ENCODE data around the gene CCL17.
"Not testable (repeated sequence)": the region's sequence is repeated elsewhere in the genome, so short reads cannot be mapped to it uniquely, and the experiment has no call there.

Gene CCL17

GRCh38 chr16:57379579-57379978, 25.0 kb upstream of the CCL17 start:
- DNase-seq: no peak

GRCh38 chr16:57380671-57381462, 23.7 kb upstream of the CCL17 start:
- no peak for DNase-seq

GRCh38 chr16:57381791-57382534, 22.6 kb upstream of the CCL17 start:
- no peak for DNase-seq

- DNase-seq: no peak
These were observed 21.9 kb upstream of the CCL17 start for GRCh38 chr16:57382535-57383275.

- no peak for DNase-seq
These were observed 21.0 kb upstream of the CCL17 start for GRCh38 chr16:57383276-57384247.

- no peak for DNase-seq
These were observed 20.1 kb upstream of the CCL17 start for GRCh38 chr16:57384248-57385070.

GRCh38 chr16:57385083-57385482, 19.5 kb upstream of the CCL17 start:
- no peak for DNase-seq

GRCh38 chr16:57386381-57386951, 18.1 kb upstream of the CCL17 start:
- no peak for DNase-seq

GRCh38 chr16:57387598-57388354, 16.8 kb upstream of the CCL17 start:
- DNase-seq: no peak

- DNase-seq: no peak
These were observed 16.0 kb upstream of the CCL17 start for GRCh38 chr16:57388359-57389086.

GRCh38 chr16:57389087-57389468, 15.5 kb upstream of the CCL17 start:
- DNase-seq: no peak

GRCh38 chr16:57390636-57391295, 13.8 kb upstream of the CCL17 start:
- no peak for DNase-seq

GRCh38 chr16:57391300-57391699, 13.3 kb upstream of the CCL17 start:
- no peak for DNase-seq

GRCh38 chr16:57391708-57392107, 12.9 kb upstream of the CCL17 start:
- DNase-seq: no peak

- DNase-seq: no peak
These were observed 11.9 kb upstream of the CCL17 start for GRCh38 chr16:57392694-57393093.

- DNase-seq: no peak
These were observed 10.1 kb upstream of the CCL17 start for GRCh38 chr16:57394444-57394843.

- DNase-seq: no peak
These were observed 9.5 kb upstream of the CCL17 start for GRCh38 chr16:57395026-57395425.

GRCh38 chr16:57396786-57397185, 7.8 kb upstream of the CCL17 start:
- DNase-seq: no peak

- not testable (repeated sequence) for DNase-seq
These were observed 7.1 kb upstream of the CCL17 start for GRCh38 chr16:57397493-57397892.

Data from amniotic stem cell (primary cell).